Frontal cortex (tissue), 4 donors: ENCODE results near the gene SNTB2. TPM values are rescaled to one million over a fixed set of nuclear protein-coding genes. Genes with fewer than 3 reads are reported as not detected.

Experiments used
- DNase-seq, 2 donors: peaks; one replicate each; pipeline ENCODE4 v3.0.0; 2012; ENCODE audit warnings: low spot score in 2 of 2
- FAIRE-seq: peaks from 2 replicates; lab custom pipeline; 2012; peaks lifted over from hg19 to GRCh38; lab: Jason Lieb, UNC
- total RNA-seq: library from RNA; depleted of rRNA; stranded (reverse); fragments of >200 nt; gene quantifications from one replicate; pipeline ENCODE4 v1.2.3, GENCODE V29; 2014
- donor health status: control.
- donor health status: control.
- donor health status: control.

Gene SNTB2
- total RNA-seq, 1 donor from 2014 or later: 12.2 TPM

GRCh38 chr16:69179328-69180010, 7.5 kb upstream of the SNTB2 start:
- no peak for DNase-seq

DNA sequence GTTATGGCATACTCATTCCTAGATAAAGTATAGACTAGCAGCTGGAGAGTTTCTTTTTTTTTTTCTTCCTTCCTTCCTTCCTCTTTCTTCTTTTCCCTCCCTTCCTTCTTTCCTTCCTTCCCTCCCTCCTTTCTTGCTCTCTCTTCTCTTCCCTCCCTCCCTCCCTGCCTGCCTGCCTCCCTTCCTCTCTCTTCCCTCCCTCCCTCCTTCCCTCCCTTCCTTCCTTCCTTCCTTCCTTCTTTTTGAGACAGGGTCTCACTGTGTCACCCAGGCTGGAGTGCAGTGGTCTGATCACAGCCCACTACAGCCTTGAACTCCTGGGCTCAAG, 7.0 kb upstream of the SNTB2 start:
- DNase-seq (no peak), FAIRE-seq (no peak)

More at GRCh38 chr16:69179328-69180010, 7.5 kb upstream of the SNTB2 start:
- FAIRE-seq: no peak

DNA sequence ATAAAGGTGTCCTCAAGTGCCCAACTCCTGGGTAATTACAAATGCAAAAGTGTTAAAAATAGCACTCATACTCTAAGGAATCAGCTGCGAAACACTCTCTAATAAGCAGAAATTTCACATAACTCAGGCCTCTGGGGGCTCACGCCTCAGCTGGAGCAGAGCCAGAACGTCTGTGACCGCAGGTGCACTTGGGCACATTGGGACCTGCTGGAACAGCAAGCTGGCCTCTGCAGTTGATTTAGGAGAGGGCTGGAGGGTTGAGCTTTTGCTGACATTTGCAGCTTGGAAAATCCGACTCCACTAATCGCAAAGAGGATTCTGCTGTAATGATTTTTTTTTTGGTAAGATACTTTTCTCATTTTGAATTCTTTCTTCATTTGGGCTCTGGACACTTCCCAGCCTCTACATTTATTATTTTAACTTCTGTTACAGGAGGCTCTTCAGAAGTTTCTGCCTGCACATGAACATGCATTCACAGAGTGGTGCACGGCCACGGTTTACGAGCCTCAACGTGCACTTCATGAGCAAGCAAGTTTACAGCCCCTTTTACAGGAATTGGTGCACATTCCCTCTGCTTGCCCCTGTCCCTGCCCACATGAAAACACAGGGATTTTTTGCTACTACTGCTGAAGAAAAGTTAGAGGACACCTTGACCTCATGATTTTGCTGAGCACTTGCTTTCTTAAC, 4.1 kb upstream of the SNTB2 start:
- FAIRE-seq (no peak), DNase-seq (no peak)

DNA sequence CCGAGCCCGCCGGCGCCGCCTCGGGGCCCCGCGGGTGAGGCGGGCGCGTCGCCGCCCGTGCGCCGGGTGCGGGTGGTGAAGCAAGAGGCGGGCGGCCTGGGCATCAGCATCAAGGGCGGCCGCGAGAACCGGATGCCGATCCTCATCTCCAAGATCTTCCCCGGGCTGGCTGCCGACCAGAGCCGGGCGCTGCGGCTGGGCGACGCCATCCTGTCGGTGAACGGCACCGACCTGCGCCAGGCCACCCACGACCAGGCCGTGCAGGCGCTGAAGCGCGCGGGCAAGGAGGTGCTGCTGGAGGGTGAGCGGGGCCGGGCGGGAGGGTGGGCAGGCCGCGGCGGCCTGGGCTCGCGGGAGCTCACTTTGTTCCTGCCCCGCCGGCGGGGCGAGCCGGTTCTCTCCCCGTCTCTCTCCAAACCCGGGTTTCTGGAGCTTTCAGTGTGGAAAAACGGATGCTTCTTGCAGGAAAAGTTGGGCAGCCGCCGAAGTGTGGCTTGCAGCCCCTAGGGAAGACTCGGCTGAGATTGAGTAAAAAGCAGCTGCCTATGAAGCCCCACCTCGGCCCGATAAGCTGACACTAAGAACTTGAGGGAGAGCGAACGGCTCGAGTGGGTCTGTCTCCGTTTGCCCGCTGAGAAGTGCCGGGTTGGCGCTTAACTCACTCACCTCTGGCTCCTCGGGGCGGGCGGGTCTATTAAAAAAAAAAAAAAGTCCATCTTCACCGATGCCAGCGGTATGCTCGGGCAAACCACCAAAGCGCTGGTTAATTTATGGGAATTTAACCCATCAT, 677 bp downstream of the SNTB2 start:
- DNase-seq: peak; percentile 56 to 64
- no peak for FAIRE-seq

DNA sequence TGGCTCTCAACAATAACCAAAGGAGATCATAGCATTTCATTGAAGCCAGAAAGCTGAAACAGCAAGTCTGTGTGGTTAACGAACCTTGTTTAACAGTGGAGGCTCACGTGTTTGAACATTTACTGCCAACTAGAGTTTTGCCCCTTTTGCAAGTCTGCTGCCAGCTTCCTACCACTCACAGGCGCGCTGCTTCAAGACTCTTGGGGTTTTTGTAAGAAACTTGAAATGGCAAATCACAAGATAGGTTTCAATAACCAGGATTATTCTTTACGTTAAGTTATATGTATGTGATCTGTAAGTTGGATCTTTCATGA, 1.2 kb downstream of the SNTB2 start:
- FAIRE-seq: no peak
- DNase-seq: peak in 1 of 2 donors; percentile 37

GRCh38 chr16:69188716-69189115, 1.8 kb downstream of the SNTB2 start:
- DNase-seq: no peak
- no peak for FAIRE-seq

DNA sequence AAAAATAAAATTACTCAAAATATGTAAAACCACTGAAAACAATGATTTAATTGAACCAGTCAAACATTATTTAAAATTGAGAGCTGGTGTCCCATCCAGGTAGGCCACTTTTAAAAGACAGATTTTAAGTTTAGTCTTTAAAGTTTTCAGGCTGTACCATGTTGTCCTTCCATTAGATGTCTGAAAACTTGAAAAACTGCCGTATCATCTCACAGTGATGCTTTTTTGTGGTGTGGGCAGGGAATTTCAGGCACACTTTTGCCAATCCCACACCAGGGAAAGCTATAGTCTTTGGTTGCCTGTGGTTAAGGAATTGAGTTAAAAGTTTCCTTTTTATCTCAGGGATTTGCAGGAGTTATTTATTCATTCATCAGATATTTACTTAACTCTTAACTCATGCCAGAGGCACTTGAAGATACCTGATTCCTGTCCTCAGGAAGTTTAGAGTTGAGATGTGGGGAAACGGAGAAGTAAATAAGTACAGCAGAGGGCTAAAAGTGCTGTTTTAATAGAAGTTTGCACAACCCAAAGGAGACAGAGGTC, 3.2 kb downstream of the SNTB2 start:
- FAIRE-seq: no peak

GRCh38 chr16:69190598-69190997, 3.6 kb downstream of the SNTB2 start:
- FAIRE-seq: no peak
- no peak for DNase-seq

More for the DNA sequence above, 3.2 kb downstream of the SNTB2 start:
- no peak for DNase-seq

DNA sequence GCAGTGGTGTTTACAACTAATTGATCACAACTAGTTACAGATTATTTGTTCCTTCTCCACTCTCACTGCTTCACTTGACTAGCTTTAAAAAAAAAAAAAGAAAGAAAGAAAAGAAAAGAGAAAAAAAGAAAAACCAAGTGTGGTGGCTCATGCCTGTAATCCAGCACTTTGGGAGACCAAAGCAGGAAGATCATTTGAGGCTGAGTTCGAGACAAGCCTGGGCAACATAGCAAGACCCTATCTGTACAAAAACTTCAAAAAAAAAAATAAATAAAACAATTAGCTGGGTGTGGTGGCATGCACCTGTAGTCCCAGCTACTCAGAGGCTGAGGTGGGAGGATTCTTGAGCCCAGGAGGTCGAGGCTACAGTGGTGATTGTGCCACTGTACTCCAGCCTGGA, 4.2 kb downstream of the SNTB2 start:
- DNase-seq: no peak
- FAIRE-seq: no peak

GRCh38 chr16:69193855-69194254, 6.9 kb downstream of the SNTB2 start:
- FAIRE-seq: no peak
- no peak for DNase-seq

DNA sequence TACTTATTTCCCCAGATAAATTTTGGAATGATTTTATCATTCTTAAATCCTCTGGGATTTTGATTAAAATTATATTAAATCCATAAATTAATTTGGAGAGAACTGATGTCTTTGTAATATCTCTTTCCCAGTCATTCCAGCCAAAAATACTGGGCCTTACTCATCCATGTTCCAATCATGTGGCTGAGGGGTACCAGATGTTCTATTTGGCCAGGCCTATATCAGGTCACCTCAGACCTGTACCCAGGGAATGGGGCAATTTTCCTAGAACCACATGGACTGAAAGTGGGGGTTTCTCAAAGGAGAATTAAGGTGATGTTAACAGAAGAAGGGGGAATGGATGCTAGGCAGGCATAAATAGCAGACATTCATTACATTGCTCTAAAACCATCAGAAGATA, 7.5 kb downstream of the SNTB2 start:
- no peak for FAIRE-seq
- DNase-seq: no peak

DNA sequence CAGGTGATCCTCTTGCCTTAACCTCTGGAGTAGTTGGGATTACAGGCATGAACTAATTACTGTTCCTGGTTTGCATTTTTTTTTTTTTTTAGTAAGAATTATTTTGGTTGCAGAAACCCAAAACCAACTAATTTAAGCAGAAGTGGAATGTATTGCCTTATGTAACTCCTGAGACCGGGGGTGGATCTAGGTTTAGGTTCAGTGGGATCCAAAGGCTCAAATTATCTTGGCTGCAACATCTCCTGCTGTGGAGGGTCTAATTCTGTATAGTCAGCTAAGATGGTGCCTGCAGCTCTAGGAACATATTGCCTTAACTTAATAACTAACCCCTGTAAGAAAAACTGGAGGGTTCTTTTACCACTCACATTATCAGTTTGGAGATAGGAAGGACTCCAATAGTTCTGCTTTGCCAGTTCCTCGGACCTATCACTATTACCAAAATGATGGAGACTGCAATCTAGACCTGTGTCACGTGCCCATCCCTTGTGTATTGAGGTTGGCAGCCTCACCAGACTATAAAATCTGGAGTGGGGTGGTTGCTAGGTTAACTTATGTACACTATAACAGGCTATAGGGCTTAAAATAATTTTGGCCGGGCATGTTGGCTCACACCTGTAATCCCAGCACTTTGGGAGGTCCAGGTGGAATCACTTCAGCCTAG, 8.5 kb downstream of the SNTB2 start:
- no peak for FAIRE-seq
- no peak for DNase-seq

GRCh38 chr16:69197573-69197972, 10.6 kb downstream of the SNTB2 start:
- FAIRE-seq (no peak), DNase-seq (no peak)

- no peak for DNase-seq
- no peak for FAIRE-seq
These were observed 12.4 kb downstream of the SNTB2 start for GRCh38 chr16:69199382-69199781.

DNA sequence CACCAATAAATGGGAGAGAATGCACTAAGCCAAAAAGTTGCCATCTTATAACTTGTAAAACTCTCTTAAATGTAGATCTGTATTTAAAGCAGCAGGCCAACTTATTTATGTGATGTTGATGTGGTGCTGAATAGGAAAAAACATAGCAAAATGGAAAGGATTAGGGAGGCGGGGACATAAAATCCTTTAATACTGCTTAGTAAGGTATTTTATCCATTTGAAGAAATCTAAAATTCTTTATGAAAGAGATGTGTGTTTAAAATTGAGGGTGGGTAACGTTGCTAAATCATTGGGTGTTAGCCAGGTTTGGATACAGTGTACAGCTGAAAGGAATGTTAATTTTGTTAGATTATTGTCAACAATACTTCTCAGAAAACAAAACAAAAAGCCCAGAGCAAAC, 14.3 kb downstream of the SNTB2 start:
- FAIRE-seq (no peak), DNase-seq (no peak)

DNA sequence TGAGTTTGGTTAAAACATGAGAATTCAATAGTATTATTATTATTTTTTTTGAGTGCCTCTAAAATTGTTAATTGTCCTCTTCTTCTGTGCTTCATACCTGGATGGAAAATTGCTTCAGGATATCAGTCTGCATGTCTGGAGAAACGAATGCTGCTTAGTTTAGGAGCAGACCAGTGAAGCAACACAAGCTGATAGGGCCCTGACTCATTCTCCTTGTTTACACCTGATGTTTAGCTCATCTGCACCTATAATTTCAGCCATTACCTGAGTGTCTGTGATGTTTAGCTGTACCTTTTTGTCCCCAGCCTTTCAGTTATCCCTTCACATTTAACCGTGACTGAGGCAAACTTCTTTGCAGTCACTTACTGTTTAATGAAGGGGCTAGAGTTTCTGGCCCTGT, 14.8 kb downstream of the SNTB2 start:
- no peak for FAIRE-seq
- DNase-seq: no peak

DNA sequence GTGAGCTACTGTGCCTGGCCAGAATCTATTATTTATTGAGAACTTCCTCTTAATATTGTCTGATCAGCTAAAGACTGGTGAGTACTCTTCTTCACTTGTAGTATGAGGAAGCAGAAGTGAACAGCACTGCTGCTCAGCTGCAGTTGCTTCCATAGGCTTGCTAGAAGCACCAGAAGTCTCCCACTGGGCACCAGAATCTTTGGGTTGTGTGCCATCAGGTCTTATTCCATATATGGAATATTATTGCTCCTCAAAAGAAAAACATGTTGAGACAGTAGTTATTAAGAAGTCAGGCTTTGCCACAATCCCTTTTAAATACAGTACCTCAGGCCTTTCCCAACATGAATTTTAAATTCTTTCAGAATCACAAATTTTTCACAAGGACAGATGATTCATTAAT, 17.2 kb downstream of the SNTB2 start:
- no peak for FAIRE-seq
- DNase-seq: no peak

DNA sequence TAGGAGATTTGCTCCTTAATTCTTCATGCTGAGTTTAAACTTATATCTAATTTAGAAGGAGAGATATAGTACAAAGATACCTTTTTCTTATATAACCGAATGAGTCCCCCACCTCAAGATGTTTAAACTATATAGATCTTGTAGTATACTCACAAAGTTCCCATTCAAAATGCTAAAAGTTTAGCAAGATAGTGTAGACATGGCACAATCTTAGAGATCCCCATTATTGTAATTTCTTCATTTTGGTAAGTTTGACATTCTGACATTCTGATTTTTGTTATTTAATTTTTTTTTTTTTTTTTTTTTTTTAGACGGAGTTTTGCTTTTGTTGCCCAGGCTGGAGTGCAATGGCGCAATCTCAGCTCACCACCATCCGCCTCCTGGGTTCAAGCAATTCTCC, 22.8 kb downstream of the SNTB2 start:
- DNase-seq: no peak
- no peak for FAIRE-seq

- DNase-seq (no peak), FAIRE-seq (no peak)
These were observed 30.5 kb downstream of the SNTB2 start for GRCh38 chr16:69217433-69217832.

DNA sequence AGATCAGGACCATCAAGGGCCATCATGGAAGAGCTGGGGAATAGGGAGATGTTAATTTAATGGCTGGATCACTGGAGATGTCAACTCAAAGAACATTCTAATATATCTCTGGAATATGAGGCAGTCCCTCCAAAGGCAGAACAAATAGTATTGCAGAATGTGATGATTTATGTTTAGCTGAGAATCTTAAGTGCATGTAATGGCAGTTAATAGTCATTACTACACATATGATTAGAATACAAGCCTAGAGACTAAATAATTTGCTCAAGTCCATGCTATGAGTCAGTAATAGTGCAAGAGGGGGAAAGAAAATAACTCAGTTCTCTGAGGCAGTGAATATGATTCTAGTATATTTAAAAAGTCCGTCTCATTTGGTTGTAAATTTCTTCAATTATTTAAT, 32.3 kb downstream of the SNTB2 start:
- FAIRE-seq (no peak), DNase-seq (no peak)

GRCh38 chr16:69223882-69224281, 36.9 kb downstream of the SNTB2 start:
- no peak for DNase-seq
- FAIRE-seq: no peak
